Measurements from ENCODE around the gene ARHGAP22.

ARHGAP22 gene

DNA sequence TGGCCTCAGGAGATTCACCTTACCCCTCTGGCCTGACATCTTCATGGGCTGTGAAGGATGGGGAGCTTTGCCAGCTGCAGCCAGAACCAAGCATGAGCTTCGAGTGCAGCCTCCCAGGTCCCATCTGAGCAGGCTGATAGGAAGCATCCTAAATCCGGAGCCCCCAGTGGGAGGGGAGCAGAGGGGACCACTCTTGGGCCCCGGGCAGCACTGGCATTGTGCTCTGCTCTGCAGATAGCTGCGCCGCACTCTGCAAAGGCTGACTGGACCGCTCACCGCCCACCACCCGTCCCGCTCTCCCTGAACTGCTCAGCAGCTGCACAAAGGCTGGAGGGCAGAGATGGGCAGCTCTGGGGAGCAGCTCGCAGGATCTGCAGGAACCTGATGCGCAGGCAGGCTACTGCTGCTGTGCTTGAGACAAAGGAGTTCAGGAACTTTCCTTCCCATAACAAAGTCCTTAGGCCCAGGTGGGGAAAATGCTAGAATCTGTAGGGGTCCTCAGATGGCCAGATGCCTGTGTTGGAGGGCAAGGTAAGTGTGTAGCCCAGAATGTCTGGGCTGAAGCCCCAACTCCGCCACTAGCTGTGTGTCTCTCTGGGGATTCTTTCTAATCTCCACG lies 51.8 kb downstream of the ARHGAP22 start:
- Histone ChIP-seq H3K36me3 (no peaks in the 10 kb centered on the region), H3K9me3 (no peaks in the 10 kb centered on the region), H3K4me3 (no peak overlapping the region), H3K4me1 (peaks cover 0 to 3% (median 0%) of the 10 kb centered on the region in 4 donors), H3K27ac (no peak overlapping the region), H3K27me3 (no peaks in the 10 kb centered on the region)
- intact Hi-C loops (cut with DNase I; ENCODE audit: low total_unique reads), result loop anchor here (5.0 kb wide), 1 partner anchor 104 kb away; no protein-coding TSS in a partner anchor
- no peak for DNase-seq
- TF ChIP-seq, protein P1, sequence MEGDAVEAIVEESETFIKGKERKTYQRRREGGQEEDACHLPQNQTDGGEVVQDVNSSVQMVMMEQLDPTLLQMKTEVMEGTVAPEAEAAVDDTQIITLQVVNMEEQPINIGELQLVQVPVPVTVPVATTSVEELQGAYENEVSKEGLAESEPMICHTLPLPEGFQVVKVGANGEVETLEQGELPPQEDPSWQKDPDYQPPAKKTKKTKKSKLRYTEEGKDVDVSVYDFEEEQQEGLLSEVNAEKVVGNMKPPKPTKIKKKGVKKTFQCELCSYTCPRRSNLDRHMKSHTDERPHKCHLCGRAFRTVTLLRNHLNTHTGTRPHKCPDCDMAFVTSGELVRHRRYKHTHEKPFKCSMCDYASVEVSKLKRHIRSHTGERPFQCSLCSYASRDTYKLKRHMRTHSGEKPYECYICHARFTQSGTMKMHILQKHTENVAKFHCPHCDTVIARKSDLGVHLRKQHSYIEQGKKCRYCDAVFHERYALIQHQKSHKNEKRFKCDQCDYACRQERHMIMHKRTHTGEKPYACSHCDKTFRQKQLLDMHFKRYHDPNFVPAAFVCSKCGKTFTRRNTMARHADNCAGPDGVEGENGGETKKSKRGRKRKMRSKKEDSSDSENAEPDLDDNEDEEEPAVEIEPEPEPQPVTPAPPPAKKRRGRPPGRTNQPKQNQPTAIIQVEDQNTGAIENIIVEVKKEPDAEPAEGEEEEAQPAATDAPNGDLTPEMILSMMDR (IDR thresholded peaks at IDR 0.05), result no peak

DNA sequence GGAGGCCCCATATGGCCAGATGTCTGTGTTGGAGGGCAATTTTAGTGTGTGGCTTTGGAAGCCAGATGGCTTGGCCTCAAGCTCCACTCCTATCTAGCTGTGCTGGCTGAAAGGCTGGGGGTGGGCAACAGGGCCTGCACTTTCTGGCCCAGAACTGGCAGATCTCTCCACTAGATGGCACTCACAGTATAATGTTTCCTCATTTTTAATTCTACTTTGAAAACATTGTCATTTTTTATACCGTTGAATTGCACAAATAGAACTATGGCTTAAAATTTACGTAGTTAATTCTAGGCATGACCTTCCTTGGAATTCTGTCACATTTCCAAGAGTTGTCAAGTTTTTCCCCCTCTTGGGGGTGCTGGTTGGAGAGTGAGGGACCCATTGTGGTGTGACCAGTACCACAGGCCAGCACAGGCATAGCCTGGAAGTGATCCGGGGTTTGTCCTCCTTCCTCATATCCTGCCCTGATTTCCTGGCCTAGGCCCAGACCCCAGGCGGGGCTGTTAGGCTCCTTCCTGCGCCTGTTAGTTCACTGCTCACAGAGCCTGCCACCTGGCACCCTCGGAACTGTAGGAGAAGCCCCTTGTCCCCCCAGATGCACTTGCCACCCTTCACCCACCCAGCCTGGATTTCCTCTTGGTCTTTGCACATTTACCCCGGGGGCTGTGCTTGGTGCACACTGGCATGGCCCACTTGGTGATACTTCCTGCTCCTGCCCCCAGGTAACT lies 52.8 kb downstream of the ARHGAP22 start:
- peaks cover 0 to 3% (median 0%) of the 10 kb centered on the region in 4 donors for H3K4me1 ChIP-seq
- TF ChIP-seq, protein P1 (IDR thresholded peaks at IDR 0.05), result peak; percentile 59 to 83
- H3K27me3 ChIP-seq, result no peaks in the 10 kb centered on the region
- no peaks in the 10 kb centered on the region for H3K36me3 ChIP-seq
- no peak overlapping the region for H3K4me3 ChIP-seq
- intact Hi-C loops (cut with DNase I; ENCODE audit: low total_unique reads), result loop anchor here (5.0 kb wide), 1 partner anchor 105 kb away; no protein-coding TSS in a partner anchor
- peak in 1 of 2 donors; percentile 30 for DNase-seq
- H3K27ac ChIP-seq, result no peak overlapping the region
- H3K9me3 ChIP-seq, result no peaks in the 10 kb centered on the region

DNA sequence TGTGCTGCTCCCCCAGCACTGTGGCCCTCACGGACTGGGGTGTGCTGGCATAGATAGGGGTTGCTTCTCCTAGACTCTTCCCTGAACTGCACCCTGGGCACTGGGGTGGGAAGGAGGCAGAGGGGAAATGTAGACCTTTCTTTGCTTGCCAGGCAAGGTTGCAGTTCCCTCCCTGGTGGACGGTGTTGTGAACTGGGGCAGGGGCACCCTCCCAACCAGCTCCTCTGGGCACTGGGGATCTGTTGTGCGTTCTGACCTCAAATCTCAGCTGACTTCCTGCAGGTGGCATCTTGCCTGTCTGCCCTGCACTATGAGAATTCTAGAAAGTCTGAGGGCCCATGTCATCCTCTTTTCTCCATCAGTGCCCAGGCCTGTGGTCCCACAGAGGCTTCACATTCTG lies 53.9 kb downstream of the ARHGAP22 start:
- intact Hi-C loops (cut with DNase I; ENCODE audit: low total_unique reads), result loop anchor here (5.0 kb wide), 1 partner anchor 106 kb away; no protein-coding TSS in a partner anchor
- Histone ChIP-seq H3K27ac (no peak overlapping the region), H3K36me3 (no peaks in the 10 kb centered on the region), H3K4me1 (peaks cover 0 to 3% (median 0%) of the 10 kb centered on the region in 4 donors), H3K9me3 (no peaks in the 10 kb centered on the region), H3K27me3 (no peaks in the 10 kb centered on the region), H3K4me3 (no peak overlapping the region)
- TF ChIP-seq, protein P1 (IDR thresholded peaks at IDR 0.05), result no peak
- DNase-seq, result no peak

DNA sequence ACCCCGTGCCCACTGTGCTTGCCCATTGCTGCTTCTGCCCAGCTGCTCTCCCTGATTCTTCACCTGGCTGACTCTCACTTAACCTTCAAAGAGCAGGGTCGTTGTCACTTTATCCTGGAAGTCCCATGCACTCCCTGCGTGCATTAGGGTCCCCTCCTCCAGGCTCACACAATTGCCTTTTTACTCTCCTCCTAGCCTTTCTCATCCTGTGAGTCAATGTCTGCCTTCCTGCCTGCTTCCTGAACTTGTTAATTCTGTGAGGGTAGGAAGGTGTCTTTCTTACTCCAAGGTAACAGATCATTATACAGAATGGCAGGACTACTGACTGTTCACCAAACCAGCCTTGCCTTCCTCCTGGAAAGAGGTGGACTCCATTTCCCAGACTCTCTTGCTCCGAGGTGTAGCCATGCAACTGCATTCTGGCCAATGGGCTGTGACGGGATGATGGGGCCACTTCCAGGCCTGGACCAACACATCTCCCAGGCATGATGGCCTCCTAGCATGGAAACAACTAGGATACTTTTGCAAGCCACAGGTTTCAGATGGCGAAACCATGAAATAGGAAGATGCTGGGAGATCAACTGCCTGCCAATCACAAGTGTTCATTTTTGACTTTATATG lies 54.7 kb downstream of the ARHGAP22 start:
- no peak for DNase-seq
- TF ChIP-seq, protein P1 (IDR thresholded peaks at IDR 0.05), result no peak
- H3K4me3 ChIP-seq, result no peak overlapping the region
- intact Hi-C loops (cut with DNase I; ENCODE audit: low total_unique reads), result loop anchor here (5.0 kb wide), 1 partner anchor 107 kb away; no protein-coding TSS in a partner anchor
- no peaks in the 10 kb centered on the region for H3K9me3 ChIP-seq
- H3K36me3 ChIP-seq, result no peaks in the 10 kb centered on the region
- peaks cover 0 to 3% (median 0%) of the 10 kb centered on the region in 4 donors for H3K4me1 ChIP-seq
- no peak overlapping the region for H3K27ac ChIP-seq
- H3K27me3 ChIP-seq, result no peaks in the 10 kb centered on the region

DNA sequence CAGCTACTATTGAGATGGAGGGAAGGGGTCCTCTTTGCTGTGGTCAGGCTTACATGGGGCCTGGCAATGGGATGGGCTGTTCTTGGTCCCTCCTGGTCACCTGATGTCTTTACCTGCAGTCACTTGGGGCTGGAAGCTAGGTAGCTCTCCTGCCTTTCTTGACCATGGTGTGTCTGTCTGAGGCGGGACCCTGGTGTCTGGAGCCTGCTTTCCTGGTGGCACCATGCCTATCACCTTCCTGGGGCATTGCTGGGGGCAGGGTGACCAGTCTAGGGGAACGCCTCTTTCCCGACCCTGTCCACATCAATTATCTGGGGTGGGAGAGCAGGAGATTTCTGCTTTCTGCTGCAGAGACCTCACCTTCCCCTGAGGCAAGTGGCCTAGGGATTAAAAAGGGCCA lies 55.6 kb downstream of the ARHGAP22 start:
- H3K27me3 ChIP-seq, result no peaks in the 10 kb centered on the region
- TF ChIP-seq, protein P1 (IDR thresholded peaks at IDR 0.05), result no peak
- intact Hi-C loops (cut with DNase I; ENCODE audit: low total_unique reads), result no loop called here
- no peak for DNase-seq
- H3K27ac ChIP-seq, result no peak overlapping the region
- H3K9me3 ChIP-seq, result no peaks in the 10 kb centered on the region
- no peaks in the 10 kb centered on the region for H3K36me3 ChIP-seq
- peaks cover 0 to 3% (median 0%) of the 10 kb centered on the region in 4 donors for H3K4me1 ChIP-seq
- H3K4me3 ChIP-seq, result no peak overlapping the region
